HG03457 (cell line): ENCODE data around the gene NUAK2.

Experiments
- ATAC-seq: cut with Tn5 transposase; IDR thresholded peaks from one replicate; pipeline ENCODE4 v1.9.1; 2021; ENCODE audit warnings: moderate number of reproducible peaks; ENCODE audit not compliant: unreplicated experiment

NUAK2 gene

DNA sequence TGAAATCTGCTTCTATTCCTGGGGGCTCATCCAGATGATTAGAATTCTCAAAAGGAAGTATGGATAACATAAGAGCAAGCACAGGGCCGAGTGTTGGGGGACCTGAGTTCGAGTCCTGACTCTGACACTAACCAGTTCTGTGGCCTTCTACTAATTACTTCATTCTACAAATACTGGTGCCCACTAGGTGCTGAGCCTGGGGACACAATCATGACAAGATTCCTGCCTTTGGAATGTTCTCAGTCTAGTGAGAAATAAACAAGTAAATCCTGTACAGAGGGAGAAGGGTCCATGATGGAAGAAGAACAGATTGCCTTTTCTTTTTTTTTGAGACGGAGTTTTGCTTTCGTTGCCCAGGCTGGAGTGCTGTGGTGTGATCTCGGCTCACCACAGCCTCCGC lies 2.2 kb upstream of the NUAK2 start:
- ATAC-seq = no peak

DNA sequence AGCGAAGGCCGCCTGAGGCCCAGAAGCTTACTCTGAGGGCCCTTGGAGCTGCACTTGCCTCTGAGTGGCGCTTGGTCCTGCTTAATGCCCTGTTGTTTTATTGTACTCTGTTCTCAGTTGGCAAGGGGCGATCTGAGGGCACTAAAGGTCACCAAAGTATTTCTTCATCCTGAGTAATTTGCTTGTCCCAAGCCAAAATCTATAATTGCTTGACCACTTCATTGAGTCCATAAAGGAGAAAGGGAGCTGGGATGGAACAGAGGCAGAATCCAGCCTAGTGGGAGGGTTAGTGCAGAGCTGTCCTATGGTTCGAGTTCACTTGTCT lies 376 bp upstream of the NUAK2 start:
- no peak for ATAC-seq

GRCh38 chr1:205319081-205320018 lies 2.2 kb downstream of the NUAK2 start:
- ATAC-seq = no peak

DNA sequence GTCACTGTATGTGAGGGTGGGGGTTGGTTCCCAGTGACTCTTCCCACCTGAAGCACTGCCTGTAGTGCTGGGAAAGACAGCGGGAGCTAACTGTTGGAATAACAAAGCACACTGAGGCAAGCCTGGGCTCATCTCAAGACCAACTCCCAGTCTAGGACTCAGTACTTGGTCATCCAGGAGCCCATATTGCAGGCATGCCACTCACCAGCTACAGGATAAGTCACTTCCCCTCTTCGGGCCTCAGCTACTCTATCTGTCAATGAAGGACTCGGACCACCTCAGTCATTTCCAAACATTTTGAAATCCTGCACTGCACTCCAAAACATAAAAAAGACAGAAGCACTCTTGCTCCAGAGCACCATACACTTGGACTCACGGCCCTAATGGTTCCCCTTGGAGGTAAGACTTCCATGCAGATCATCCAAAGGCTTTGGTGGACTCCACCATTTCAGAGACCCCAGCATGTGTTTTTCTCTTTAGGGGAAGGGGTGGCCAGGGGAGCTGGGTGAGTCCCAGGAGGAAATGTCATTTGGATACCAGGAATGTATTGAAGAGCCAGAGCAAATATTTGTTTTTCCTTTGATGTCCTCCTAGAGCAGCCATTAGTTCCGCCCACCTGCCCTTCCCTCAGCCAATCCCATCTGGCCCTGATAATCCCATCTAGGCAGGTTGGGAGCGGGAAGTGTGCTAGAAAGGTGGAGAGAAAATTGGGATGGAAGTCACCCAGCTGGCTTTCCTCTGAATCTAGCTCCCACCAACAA lies 3.1 kb downstream of the NUAK2 start:
- no peak for ATAC-seq

- no peak for ATAC-seq
Observed at GRCh38 chr1:205317311-205317917, 4.1 kb downstream of the NUAK2 start.

DNA sequence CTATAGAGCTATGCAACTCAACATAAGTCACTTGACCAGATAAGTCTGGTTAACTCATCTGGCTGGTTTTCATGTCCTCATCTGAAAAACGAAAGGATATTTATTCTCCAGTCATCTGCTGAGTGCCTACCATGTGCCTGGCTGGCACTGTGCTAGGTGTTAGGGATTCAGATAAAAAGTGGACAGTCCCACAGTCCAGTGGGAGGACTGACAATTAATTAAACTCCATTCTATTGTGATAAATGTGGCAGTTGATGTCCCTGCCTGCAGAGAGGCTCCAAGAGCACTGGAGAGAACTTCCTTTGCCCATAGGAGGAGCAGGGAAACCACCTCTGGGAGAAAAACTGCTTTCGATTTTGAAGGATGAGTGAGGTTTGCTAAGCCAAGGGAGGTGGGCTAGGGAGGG lies 5.4 kb downstream of the NUAK2 start:
- ATAC-seq = no peak

GRCh38 chr1:205315008-205315618 lies 6.4 kb downstream of the NUAK2 start:
- no peak for ATAC-seq

GRCh38 chr1:205313563-205314308 lies 7.8 kb downstream of the NUAK2 start:
- no peak for ATAC-seq

- ATAC-seq = no peak
Observed at GRCh38 chr1:205312866-205313562, 8.5 kb downstream of the NUAK2 start.

GRCh38 chr1:205310976-205311704 lies 10.4 kb downstream of the NUAK2 start:
- no peak for ATAC-seq

DNA sequence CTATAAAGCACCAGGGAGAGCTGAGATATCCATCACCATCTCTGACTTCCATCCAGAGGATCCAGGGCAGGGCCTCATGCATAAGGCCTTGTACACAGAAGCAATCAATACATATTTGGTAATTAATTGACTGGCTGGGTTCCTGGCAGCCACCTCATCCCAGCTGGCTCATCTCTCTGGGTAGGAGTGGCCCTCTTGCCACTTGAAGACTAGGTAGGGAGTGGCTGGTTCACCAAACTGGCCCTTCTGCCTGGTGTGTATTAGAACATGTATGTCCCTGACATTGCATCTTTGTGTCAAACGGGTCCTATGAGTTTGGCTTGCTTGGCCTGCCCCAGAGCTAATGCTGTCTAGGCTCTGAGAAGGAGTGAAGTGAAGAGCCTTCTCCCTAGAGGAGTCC lies 11.8 kb downstream of the NUAK2 start:
- ATAC-seq = no peak

GRCh38 chr1:205306929-205307566 lies 14.5 kb downstream of the NUAK2 start:
- no peak for ATAC-seq

DNA sequence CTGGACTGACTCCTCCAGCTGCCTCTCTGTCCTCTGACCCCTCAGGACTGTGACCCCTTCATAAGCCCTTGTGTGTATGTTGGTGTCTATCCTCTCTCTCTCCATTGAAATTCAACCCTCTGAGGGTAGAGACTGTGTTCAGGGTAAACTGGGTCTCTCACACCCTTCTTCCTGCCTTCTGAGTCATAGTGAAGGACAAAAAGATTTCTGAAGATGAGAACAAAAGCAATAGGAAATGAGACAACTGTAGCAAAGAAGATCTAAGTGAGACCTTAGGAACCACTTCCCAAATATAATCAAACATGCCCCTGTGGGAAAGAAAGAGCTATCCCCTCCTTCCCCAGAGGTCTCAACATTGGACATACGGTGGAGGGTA lies 16.9 kb downstream of the NUAK2 start:
- ATAC-seq = no peak

- ATAC-seq = no peak
Observed at GRCh38 chr1:205304046-205304694, 17.4 kb downstream of the NUAK2 start.

DNA sequence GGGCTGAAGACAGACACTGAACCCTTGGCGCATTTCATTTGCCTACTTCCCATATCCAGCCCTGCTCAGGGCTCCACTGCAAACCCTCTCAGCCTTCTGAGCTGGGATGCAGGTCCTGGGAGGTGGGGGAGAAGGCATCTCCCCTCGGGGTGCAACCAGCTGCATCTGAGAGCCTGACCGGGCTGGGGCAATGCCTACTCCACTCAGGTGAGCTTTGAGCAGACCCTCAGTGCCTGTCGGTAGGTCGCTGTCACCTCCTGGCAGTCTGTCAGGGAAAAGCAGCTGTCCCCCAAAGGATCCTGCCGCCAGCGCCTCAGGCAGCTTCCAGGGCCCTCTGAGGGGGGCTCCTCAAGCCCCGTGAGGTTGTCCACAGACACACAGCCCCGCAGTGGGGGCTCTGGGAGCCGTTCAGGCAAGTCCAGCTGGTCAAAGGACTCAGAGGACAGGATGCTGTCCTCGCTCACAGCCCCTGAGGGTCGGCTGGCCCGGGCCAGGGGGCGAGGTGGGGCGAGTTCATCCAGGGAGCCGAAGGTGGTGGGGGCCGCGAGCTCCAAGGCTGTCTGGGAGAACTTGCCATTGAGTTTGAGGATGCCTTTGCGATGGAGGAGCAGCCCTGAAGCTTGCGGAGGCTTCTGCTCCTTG lies 18.2 kb downstream of the NUAK2 start:
- ATAC-seq = no peak

GRCh38 chr1:205301842-205302588 lies 19.5 kb downstream of the NUAK2 start:
- ATAC-seq = no peak

- no peak for ATAC-seq
Observed at GRCh38 chr1:205301205-205301821, 20.2 kb downstream of the NUAK2 start.
